ENCODE measurements around the gene ADAM30.
"Not testable (repeated sequence)": the region's sequence is repeated elsewhere in the genome, so short reads cannot be mapped to it uniquely, and the experiment has no call there.

The ADAM30 gene

GRCh38 chr1:119873135-119874015 lies 22.9 kb downstream of the ADAM30 start:
- no peak for DNase-seq

DNA sequence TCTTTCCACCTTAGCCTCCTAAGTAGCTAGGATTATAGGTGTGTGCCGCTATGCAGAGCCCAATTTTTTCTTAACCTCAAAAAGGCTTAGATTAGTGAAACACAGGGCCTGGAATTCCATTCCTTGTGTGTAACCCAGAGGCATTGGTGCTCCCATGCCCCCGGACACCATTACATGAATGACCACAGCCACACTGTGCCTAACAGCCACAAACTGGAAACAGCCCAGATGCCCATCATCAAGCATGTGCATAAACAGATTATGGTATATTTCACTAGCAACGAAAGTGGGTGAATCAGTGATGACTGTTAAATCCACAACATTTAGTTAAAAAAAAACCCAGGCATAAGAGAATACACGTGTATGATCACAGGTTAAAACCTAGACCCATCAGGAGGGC lies 24.4 kb downstream of the ADAM30 start:
- no peak for DNase-seq

DNA sequence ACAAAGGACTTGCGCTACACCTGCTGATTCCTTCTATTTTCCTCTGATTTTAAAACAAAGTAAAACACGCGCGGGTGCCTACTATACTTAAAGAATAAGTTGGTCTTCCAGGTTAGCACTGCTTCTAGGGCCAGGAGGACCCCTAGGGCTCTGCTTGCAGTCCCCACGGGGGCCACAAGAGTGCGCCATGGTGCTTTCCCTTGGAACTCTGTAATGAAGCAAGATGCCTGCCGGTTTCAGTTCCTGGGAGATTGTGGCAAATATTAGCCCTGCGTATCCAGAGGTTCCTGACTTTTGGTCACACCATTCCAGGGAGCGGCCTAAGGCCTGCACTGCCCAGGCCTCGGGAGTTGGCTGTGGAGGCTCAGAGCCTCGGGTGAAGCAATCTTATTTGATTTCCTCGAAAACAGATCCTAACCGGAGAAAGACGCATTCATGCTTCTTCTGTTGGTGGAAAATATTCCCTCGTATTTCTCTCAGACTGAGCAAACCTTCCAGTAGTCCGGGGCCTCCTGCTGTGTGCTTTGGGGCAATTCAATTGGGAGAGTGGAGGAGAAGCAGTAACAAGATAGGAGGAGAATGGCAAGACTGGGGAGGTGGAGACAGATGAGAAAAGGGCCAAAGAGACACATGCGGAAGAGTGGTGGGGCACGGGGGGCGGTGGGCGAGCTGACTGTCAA lies 25.3 kb downstream of the ADAM30 start:
- peak; percentile 30 for DNase-seq

GRCh38 chr1:119869995-119870394 lies 26.3 kb downstream of the ADAM30 start:
- DNase-seq = no peak

GRCh38 chr1:119868176-119868575 lies 28.1 kb downstream of the ADAM30 start:
- no peak for DNase-seq

GRCh38 chr1:119866451-119866850 lies 29.9 kb downstream of the ADAM30 start:
- DNase-seq = no peak

- DNase-seq = no peak
Observed at GRCh38 chr1:119865627-119866026, 30.7 kb downstream of the ADAM30 start.

DNA sequence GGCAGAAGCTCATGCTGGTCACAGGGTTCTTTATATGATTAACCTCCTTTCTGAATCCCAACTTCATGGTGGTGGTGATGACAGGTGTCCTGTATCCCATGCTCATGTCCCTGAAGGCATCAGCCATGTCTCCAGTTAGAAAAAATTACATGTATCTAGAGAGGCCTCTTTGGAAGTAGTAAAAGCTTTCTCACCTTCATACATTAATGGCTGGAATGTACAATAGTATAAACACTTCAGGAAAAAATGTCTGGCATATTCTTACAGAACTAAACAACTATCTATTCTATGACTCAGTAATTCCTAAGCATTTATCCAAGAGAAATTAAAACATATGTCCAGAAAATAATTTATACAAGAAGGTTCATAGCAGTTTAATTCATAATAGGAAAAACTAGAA lies 34.0 kb downstream of the ADAM30 start:
- DNase-seq = no peak

GRCh38 chr1:119861547-119861946 lies 34.8 kb downstream of the ADAM30 start:
- DNase-seq = no peak

DNA sequence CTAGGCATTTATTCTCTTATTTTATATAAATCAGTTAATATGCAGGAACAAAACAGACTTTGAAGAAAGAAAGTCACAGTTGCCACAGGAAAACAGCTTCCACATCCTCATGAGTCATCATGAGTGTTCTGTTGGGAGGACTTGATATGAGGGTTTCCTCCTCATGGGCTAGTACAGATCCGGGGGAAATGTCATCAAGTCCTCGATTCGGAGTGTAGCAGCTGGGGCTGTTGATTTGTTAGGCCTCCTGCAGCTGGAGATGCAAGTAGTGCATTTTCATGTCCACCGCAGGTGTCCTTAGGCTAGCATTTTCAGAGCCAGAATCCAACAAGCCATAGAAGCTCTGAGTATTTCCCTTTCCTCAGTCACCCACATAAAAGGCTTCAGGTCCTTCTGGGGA lies 36.7 kb downstream of the ADAM30 start:
- no peak for DNase-seq

DNA sequence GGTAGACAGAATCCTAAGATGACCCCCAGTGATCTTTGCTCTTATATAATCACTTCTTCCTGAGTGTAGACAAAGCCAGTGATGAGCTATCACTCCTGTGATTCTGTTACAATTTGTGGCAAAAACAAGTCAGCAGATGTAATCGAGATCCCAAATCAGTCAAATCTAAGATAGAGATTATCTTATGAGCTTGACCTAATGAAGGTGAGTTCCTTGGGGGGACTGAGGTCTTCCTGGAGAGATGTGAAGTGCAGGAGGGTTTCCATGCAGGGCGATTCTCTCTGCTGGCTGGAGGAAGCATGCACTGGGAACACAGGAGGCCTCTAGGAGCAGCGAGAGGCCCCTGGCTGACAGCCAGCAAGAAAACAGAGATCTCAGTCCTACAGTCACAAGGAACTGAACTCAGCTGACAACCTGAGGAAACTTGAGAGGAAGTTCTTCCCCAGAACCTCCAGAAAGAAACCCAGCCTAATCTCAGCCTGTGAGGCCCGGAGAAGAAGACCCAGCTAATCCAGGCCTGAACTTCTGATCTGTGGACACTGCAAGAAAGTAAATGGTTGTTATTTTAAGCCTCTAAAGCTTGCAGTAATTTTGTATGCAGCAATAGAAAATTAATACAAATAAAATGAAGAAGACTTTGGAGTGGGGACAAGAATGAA lies 37.6 kb downstream of the ADAM30 start:
- DNase-seq = not testable (repeated sequence)

GRCh38 chr1:119858126-119858525 lies 38.2 kb downstream of the ADAM30 start:
- no peak for DNase-seq

- no peak for DNase-seq
Observed at GRCh38 chr1:119853155-119853554, 43.2 kb downstream of the ADAM30 start.

GRCh38 chr1:119844206-119844605 lies 52.1 kb downstream of the ADAM30 start:
- not testable (repeated sequence) for DNase-seq
